Cardiac atrium fibroblast (primary cell): Measurements from ENCODE around the gene HRNR. TPM values are rescaled to one million over a fixed set of nuclear protein-coding genes. Genes with fewer than 3 reads are reported as not detected.

Experiments used
- total RNA-seq: library from RNA; depleted of rRNA; stranded (reverse); fragments of >200 nt; gene quantifications from 2 replicates; pipeline ENCODE4 v1.2.3, GENCODE V29; 2015

Gene HRNR
- not detected in 2 replicates for total RNA-seq

DNA sequence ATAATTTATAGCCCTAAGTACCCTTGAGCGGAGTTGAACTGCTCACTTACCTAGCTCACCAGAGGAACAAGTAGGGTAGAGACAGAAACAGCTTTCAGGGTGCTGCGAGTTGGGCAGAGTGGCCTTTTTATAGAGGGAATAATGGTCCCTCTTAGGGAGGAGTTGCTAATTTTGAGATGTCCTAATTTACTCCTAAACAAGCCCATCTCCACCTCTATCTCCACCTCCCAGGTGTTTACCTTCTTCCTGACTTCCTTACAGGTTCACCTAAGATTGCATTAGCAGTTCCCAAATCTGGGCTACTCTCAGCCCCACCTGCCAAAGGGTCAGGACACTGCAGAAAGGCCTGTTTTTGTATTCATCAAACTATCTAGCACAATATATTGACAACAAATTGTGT is at the start of gene HRNR:
HRNR (minus strand) TSS at position 101 of the 400 bp plus-strand sequence. CDS start 940 bp downstream, outside the sequence.

Other genes starting within 250 kb of the HRNR start
- 247 and 259 TPM in 2 replicates for gene S100A10, start 230.3 kb downstream of the HRNR start, total RNA-seq
- 391 and 483 TPM in 2 replicates for gene S100A11, start 187.2 kb downstream of the HRNR start, total RNA-seq
- not detected in 2 replicates for gene TCHHL1, start 135.1 kb downstream of the HRNR start, total RNA-seq
- gene TCHH, start 108.7 kb downstream of the HRNR start, total RNA-seq: not detected in 2 replicates
- gene RPTN, start 65.0 kb downstream of the HRNR start, total RNA-seq: not detected in 2 replicates
- not detected in 2 replicates for gene FLG, start 101.0 kb upstream of the HRNR start, total RNA-seq
- gene FLG2, start 135.8 kb upstream of the HRNR start, total RNA-seq: not detected in 2 replicates
- not detected in 2 replicates for gene CRNN, start 190.1 kb upstream of the HRNR start, total RNA-seq